ENCODE data around the gene WDTC1.

DNA sequence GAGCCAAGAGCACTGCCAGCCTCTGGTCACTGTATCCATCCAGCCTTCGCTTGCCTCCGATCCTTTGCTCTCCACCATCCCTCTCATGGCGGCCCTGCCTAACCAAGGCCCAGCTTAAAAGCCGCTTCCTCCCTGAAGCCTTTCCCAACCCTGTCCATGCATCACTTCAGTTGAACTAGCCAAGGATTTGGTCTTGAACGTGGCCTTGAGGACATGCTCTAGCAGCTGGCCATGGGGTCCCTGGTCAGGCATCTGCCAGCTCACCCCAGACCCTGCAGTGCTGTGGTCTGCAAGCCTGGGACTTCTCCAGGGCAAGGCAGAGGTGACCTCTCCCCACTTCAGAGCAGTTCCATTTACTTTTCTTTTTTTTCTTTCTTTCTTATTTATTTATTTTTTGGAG is 102.3 kb downstream of the WDTC1 start:
- TF ChIP-seq, protein P1, sequence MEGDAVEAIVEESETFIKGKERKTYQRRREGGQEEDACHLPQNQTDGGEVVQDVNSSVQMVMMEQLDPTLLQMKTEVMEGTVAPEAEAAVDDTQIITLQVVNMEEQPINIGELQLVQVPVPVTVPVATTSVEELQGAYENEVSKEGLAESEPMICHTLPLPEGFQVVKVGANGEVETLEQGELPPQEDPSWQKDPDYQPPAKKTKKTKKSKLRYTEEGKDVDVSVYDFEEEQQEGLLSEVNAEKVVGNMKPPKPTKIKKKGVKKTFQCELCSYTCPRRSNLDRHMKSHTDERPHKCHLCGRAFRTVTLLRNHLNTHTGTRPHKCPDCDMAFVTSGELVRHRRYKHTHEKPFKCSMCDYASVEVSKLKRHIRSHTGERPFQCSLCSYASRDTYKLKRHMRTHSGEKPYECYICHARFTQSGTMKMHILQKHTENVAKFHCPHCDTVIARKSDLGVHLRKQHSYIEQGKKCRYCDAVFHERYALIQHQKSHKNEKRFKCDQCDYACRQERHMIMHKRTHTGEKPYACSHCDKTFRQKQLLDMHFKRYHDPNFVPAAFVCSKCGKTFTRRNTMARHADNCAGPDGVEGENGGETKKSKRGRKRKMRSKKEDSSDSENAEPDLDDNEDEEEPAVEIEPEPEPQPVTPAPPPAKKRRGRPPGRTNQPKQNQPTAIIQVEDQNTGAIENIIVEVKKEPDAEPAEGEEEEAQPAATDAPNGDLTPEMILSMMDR (IDR thresholded peaks at IDR 0.05; ENCODE audit: insufficient read depth, low read depth, low read length), result no peak
- no peak for TF ChIP-seq EZH2 (IDR thresholded peaks at IDR 0.05; ENCODE audit: insufficient read depth, low read length)
